Measurements from ENCODE around the gene LRRK1.

DNA sequence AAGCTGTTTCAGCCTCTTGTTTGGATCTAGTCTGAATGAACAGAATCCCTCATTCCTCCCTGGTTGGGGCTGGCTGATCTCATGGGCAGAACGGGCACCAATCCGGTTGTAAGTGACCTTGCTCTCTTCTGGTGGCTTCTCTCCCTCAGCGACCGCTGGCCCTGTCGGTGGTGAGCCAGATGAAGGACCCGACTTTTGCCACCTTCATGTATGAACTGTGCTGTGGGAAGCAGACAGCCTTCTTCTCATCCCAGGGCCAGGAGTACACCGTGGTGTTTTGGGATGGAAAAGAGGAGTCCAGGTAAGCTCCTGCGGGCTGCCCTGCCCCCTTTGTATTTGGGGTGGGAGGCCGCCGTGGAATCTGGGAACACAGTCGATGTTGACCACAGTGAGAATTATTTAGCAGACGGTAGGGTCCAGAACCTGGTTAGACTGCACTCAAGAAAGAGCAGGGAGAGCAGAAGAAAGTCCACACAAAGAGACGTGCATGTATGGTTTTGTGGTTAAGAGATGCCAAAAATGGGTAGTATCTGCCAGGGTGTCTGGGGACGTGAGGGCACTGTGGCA is 138.8 kb downstream of the LRRK1 start:
- TF ChIP-seq POLR2AphosphoS5 (IDR thresholded peaks at IDR 0.05; ENCODE audit: low read depth, low read length) (no peak), POLR2A (IDR thresholded peaks at IDR 0.05; ENCODE audit: low read depth, low read length) (no peak), TAF1 (IDR thresholded peaks at IDR 0.05; ENCODE audit: low read depth, low read length) (no peak), SPI1 (IDR thresholded peaks at IDR 0.05; ENCODE audit: low read depth, low read length) (no peak)

All from GM12891 (cell line).